A673 (cell line): ENCODE results near the gene PDCL3.

Experiments used
- EZH2 ChIP-seq: fragments of 200-600 bp; sonication (generic); IDR thresholded peaks from 2 replicates; pipeline ENCODE4 v1.6.1; 2017; ENCODE audit warnings: borderline replicate concordance, low read depth, mild to moderate bottlenecking, mixed read lengths, antibody characterized with exemption, low read length; ENCODE audit not compliant: poor library complexity, severe bottlenecking
- TF ChIP-seq, protein P1 (sequence below): fragments of 300-800, 200-600 bp; sonication (generic); conservative IDR thresholded peaks from 2 replicates; pipeline ENCODE4 v1.5.1; 2017; ENCODE audit warnings: low read depth, mild to moderate bottlenecking, antibody characterized with exemption, low read length, moderate library complexity, mixed read lengths

DNA sequence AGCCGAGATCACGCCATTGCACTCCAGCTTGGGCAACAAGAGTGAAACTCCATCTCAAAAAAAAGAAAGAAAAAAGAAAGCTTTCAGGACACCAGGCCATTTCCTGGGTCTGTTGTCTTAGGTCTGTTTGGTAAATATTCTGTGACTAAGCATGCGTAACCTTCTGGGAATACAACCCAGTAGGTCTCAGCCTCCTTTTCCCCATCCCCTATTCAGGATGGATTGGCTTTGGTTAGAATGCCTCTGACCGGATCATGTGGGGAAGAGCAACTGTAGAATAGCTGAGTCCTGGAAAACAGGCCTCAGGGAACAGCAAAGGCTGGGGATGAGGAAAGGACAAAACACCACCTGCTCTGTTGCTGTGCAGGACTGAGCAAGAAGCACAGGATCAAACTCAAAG, 1.6 kb upstream of the PDCL3 start:
- TF ChIP-seq, protein P1, sequence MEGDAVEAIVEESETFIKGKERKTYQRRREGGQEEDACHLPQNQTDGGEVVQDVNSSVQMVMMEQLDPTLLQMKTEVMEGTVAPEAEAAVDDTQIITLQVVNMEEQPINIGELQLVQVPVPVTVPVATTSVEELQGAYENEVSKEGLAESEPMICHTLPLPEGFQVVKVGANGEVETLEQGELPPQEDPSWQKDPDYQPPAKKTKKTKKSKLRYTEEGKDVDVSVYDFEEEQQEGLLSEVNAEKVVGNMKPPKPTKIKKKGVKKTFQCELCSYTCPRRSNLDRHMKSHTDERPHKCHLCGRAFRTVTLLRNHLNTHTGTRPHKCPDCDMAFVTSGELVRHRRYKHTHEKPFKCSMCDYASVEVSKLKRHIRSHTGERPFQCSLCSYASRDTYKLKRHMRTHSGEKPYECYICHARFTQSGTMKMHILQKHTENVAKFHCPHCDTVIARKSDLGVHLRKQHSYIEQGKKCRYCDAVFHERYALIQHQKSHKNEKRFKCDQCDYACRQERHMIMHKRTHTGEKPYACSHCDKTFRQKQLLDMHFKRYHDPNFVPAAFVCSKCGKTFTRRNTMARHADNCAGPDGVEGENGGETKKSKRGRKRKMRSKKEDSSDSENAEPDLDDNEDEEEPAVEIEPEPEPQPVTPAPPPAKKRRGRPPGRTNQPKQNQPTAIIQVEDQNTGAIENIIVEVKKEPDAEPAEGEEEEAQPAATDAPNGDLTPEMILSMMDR: no peak
- TF ChIP-seq EZH2: no peak
